Ovary (tissue), 3 donors: ENCODE results near the gene AFG3L2.

Experiments
- EP300 ChIP-seq: sonication (generic); formaldehyde crosslinking; IDR thresholded peaks from one replicate; pipeline ENCODE4 v1.6.1; 2017; ENCODE audit warnings: antibody characterized with exemption
- POLR2A ChIP-seq: fragments of 450-650 bp; IDR thresholded peaks from one replicate; pipeline ENCODE4 v1.6.1; 2017; ENCODE audit warnings: antibody characterized with exemption, mild to moderate bottlenecking, moderate library complexity
- TF ChIP-seq, protein P1 (sequence below), 3 donors: fragments of 450-650 bp in 2 of 3; fragments of 200-600 bp in 1 of 3; IDR thresholded peaks; one replicate each; pipeline versions ENCODE4 v1.5.1 to v1.8.0; 2016 to 2022; ENCODE audit warnings: antibody characterized with exemption in 3 of 3, mild to moderate bottlenecking in 1 of 3
- donor health status: DM: no; HTN: no; CAD: no.

- TF ChIP-seq, protein P1, sequence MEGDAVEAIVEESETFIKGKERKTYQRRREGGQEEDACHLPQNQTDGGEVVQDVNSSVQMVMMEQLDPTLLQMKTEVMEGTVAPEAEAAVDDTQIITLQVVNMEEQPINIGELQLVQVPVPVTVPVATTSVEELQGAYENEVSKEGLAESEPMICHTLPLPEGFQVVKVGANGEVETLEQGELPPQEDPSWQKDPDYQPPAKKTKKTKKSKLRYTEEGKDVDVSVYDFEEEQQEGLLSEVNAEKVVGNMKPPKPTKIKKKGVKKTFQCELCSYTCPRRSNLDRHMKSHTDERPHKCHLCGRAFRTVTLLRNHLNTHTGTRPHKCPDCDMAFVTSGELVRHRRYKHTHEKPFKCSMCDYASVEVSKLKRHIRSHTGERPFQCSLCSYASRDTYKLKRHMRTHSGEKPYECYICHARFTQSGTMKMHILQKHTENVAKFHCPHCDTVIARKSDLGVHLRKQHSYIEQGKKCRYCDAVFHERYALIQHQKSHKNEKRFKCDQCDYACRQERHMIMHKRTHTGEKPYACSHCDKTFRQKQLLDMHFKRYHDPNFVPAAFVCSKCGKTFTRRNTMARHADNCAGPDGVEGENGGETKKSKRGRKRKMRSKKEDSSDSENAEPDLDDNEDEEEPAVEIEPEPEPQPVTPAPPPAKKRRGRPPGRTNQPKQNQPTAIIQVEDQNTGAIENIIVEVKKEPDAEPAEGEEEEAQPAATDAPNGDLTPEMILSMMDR (IDR thresholded peaks at IDR 0.05) = no peak
- TF ChIP-seq POLR2A (no peak), EP300 (no peak)
Measured at GRCh38 chr18:12422936-12423335, 45.9 kb upstream of the AFG3L2 start.
